Measurements from ENCODE around the gene FAM13B. TPM values are rescaled to one million over a fixed set of nuclear protein-coding genes. Genes with fewer than 3 reads are reported as not detected.

FAM13B gene
- total RNA-seq, 1 donor from 2014 or later: 32.0 TPM

DNA sequence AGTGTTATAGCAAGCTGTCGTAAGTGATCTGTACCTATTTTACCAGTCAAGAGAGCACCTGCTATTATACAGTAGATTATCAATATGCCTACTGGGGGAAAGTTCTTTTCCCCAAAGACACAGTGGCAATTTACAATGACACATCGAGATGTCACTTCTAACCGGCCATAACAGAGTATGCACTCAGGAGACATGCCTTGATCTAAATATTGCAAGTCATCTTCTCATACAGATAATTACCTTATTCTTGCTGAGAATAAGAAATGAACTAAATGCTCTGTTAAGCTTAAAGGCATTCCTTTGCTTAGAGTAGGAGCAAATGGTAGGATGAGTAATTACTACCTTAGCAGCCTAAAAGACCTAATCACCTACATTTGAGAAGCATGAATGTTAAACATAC lies 72.1 kb downstream of the FAM13B start:
- peaks cover 2% of the 10 kb centered on the region for H3K4me1 Mint-ChIP-seq (ENCODE audit: low read depth, unreplicated experiment)
- no peaks in the 10 kb centered on the region for H3K79me2 ChIP-seq (ENCODE audit: insufficient read depth, low read length)
- FAIRE-seq: no peak
- H3K27ac ChIP-seq (ENCODE audit: low read depth, low read length): no peak overlapping the region
- no peak overlapping the region for H3K4me2 ChIP-seq (ENCODE audit: low read length)
- no peaks in the 10 kb centered on the region for H3K27me3 ChIP-seq (ENCODE audit: insufficient read depth, low read length)
- H3K4me3 Mint-ChIP-seq (ENCODE audit: unreplicated experiment): no peak overlapping the region
- peaks cover 5% of the 10 kb centered on the region for H3K36me3 Mint-ChIP-seq (ENCODE audit: low read depth, unreplicated experiment)
- H4K20me1 ChIP-seq (ENCODE audit: insufficient read depth, low read length): peaks cover 3% of the 10 kb centered on the region
- H3K27ac Mint-ChIP-seq (ENCODE audit: unreplicated experiment): no peak overlapping the region
- no peak overlapping the region for H2AFZ ChIP-seq (ENCODE audit: low read depth, low read length)
- no peaks in the 10 kb centered on the region for H3K36me3 ChIP-seq (ENCODE audit: insufficient read depth, low read length)
- no peak for DNase-seq (ENCODE audit: low read depth)
- no peak overlapping the region for H3K4me3 ChIP-seq (ENCODE audit: insufficient read depth, low read depth, low read length)
- H3K9me3 ChIP-seq (ENCODE audit: insufficient read depth, low read depth, low read length): no peaks in the 10 kb centered on the region
- no peak overlapping the region for H3K9ac ChIP-seq (ENCODE audit: low read length)
- H3K9me3 Mint-ChIP-seq (ENCODE audit: unreplicated experiment): no peaks in the 10 kb centered on the region
- TF ChIP-seq, protein P1, sequence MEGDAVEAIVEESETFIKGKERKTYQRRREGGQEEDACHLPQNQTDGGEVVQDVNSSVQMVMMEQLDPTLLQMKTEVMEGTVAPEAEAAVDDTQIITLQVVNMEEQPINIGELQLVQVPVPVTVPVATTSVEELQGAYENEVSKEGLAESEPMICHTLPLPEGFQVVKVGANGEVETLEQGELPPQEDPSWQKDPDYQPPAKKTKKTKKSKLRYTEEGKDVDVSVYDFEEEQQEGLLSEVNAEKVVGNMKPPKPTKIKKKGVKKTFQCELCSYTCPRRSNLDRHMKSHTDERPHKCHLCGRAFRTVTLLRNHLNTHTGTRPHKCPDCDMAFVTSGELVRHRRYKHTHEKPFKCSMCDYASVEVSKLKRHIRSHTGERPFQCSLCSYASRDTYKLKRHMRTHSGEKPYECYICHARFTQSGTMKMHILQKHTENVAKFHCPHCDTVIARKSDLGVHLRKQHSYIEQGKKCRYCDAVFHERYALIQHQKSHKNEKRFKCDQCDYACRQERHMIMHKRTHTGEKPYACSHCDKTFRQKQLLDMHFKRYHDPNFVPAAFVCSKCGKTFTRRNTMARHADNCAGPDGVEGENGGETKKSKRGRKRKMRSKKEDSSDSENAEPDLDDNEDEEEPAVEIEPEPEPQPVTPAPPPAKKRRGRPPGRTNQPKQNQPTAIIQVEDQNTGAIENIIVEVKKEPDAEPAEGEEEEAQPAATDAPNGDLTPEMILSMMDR (IDR thresholded peaks at IDR 0.05; ENCODE audit: insufficient read depth, low read depth, low read length): no peak
- no peak for TF ChIP-seq EZH2 (IDR thresholded peaks at IDR 0.05; ENCODE audit: insufficient read depth, low read length)
- no peaks in the 10 kb centered on the region for H3K27me3 Mint-ChIP-seq (ENCODE audit: low read depth, unreplicated experiment)
- no peaks in the 10 kb centered on the region for H3K4me1 ChIP-seq (ENCODE audit: insufficient read depth, low read length)

DNA sequence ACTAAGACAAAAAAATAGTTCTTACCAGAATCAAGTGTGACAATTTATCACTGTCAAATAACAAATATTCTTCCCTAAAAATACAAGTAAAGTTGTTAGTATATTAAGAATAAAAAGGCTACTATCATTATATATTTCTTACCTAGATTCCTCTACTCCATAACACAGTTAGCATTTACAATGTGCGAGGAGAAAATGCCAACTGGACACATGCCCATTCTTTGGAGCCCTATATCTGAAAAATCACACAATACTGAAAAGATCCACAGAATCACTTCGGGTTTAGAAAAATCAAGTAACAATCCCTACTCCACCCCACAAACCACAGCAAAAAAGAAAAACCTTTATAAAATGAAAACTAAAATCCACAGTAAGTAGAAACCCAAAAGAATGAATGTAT lies 72.7 kb downstream of the FAM13B start:
- H3K4me1 Mint-ChIP-seq (ENCODE audit: low read depth, unreplicated experiment): peaks cover 2% of the 10 kb centered on the region
- H3K4me3 ChIP-seq (ENCODE audit: insufficient read depth, low read depth, low read length): no peak overlapping the region
- H3K27me3 ChIP-seq (ENCODE audit: insufficient read depth, low read length): no peaks in the 10 kb centered on the region
- no peaks in the 10 kb centered on the region for H3K9me3 ChIP-seq (ENCODE audit: insufficient read depth, low read depth, low read length)
- no peaks in the 10 kb centered on the region for H3K9me3 Mint-ChIP-seq (ENCODE audit: unreplicated experiment)
- H3K36me3 Mint-ChIP-seq (ENCODE audit: low read depth, unreplicated experiment): peaks cover 5% of the 10 kb centered on the region
- H2AFZ ChIP-seq (ENCODE audit: low read depth, low read length): no peak overlapping the region
- H3K4me1 ChIP-seq (ENCODE audit: insufficient read depth, low read length): no peaks in the 10 kb centered on the region
- H3K4me3 Mint-ChIP-seq (ENCODE audit: unreplicated experiment): no peak overlapping the region
- no peak overlapping the region for H3K27ac Mint-ChIP-seq (ENCODE audit: unreplicated experiment)
- TF ChIP-seq EZH2 (IDR thresholded peaks at IDR 0.05; ENCODE audit: insufficient read depth, low read length): no peak
- TF ChIP-seq, protein P1 (IDR thresholded peaks at IDR 0.05; ENCODE audit: insufficient read depth, low read depth, low read length): no peak
- FAIRE-seq: no peak
- H3K36me3 ChIP-seq (ENCODE audit: insufficient read depth, low read length): no peaks in the 10 kb centered on the region
- no peaks in the 10 kb centered on the region for H3K79me2 ChIP-seq (ENCODE audit: insufficient read depth, low read length)
- H3K4me2 ChIP-seq (ENCODE audit: low read length): no peak overlapping the region
- H3K27ac ChIP-seq (ENCODE audit: low read depth, low read length): no peak overlapping the region
- peaks cover 3% of the 10 kb centered on the region for H4K20me1 ChIP-seq (ENCODE audit: insufficient read depth, low read length)
- H3K9ac ChIP-seq (ENCODE audit: low read length): no peak overlapping the region
- no peaks in the 10 kb centered on the region for H3K27me3 Mint-ChIP-seq (ENCODE audit: low read depth, unreplicated experiment)
- DNase-seq (ENCODE audit: low read depth): no peak

DNA sequence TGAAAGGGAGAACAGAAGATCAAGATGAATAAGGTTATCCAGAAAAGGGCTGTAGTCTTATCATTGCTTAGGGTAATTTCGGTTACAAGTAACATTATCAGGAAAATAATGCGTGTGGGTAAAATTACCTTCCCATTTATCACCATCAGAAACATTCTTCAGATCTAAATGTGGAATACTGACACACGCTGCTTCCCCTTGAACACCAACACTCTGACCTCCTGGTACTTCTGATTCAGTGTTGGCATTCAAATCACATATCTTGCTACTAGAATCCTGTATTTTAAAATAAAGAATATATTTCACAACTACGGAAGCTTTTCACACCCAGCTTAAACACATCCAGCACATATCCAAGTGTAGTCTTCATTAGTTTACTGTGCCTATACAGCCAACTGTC lies 73.4 kb downstream of the FAM13B start:
- Histone ChIP-seq H3K9me3 (ENCODE audit: insufficient read depth, low read depth, low read length) (no peaks in the 10 kb centered on the region), H3K4me3 (ENCODE audit: insufficient read depth, low read depth, low read length) (no peak overlapping the region), H3K36me3 (ENCODE audit: insufficient read depth, low read length) (no peaks in the 10 kb centered on the region), H2AFZ (ENCODE audit: low read depth, low read length) (no peak overlapping the region), H3K4me2 (ENCODE audit: low read length) (no peak overlapping the region), H4K20me1 (ENCODE audit: insufficient read depth, low read length) (peaks cover 3% of the 10 kb centered on the region), H3K27ac (ENCODE audit: low read depth, low read length) (no peak overlapping the region), H3K4me1 (ENCODE audit: insufficient read depth, low read length) (peaks cover 3% of the 10 kb centered on the region), H3K9ac (ENCODE audit: low read length) (no peak overlapping the region), H3K27me3 (ENCODE audit: insufficient read depth, low read length) (no peaks in the 10 kb centered on the region), H3K79me2 (ENCODE audit: insufficient read depth, low read length) (no peaks in the 10 kb centered on the region)
- Mint-ChIP-seq H3K36me3 (ENCODE audit: low read depth, unreplicated experiment) (peaks cover 5% of the 10 kb centered on the region), H3K27ac (ENCODE audit: unreplicated experiment) (no peak overlapping the region), H3K9me3 (ENCODE audit: unreplicated experiment) (no peaks in the 10 kb centered on the region), H3K4me1 (ENCODE audit: low read depth, unreplicated experiment) (peaks cover 2% of the 10 kb centered on the region), H3K4me3 (ENCODE audit: unreplicated experiment) (no peak overlapping the region), H3K27me3 (ENCODE audit: low read depth, unreplicated experiment) (no peaks in the 10 kb centered on the region)
- no peak for DNase-seq (ENCODE audit: low read depth)
- no peak for FAIRE-seq
- TF ChIP-seq, protein P1 (IDR thresholded peaks at IDR 0.05; ENCODE audit: insufficient read depth, low read depth, low read length): no peak
- TF ChIP-seq EZH2 (IDR thresholded peaks at IDR 0.05; ENCODE audit: insufficient read depth, low read length): no peak
